RWPE2 (cell line): ENCODE data around the gene CNIH3.

ENCODE experiments used
- ATAC-seq: fragments of 200-7000 bp; cut with Tn5 transposase; 3 replicates; pipeline ENCODE4 v1.9.1; 2021; ENCODE audit warnings: low read depth
- DNase-seq: peaks from one replicate; pipeline ENCODE4 v3.0.0-alpha.2; 2020; ENCODE audit warnings: low spot score
- H3K27ac ChIP-seq: fragments of 450-650 bp; 2 replicates; pipeline ENCODE4 v1.5.1; 2017; ENCODE audit warnings: mild to moderate bottlenecking; ENCODE audit not compliant: poor library complexity, severe bottlenecking
- H3K27me3 ChIP-seq: fragments of 250-450 bp; sonication (Bioruptor Pico); 2 replicates; pipeline ENCODE4 v1.5.1; 2021; ENCODE audit warnings: mild to moderate bottlenecking, moderate library complexity; ENCODE audit not compliant: insufficient read depth, poor library complexity, severe bottlenecking
- H3K36me3 ChIP-seq: fragments of 250-450 bp; sonication (Bioruptor Pico); 2 replicates; pipeline ENCODE4 v1.5.1; 2020; ENCODE audit warnings: low read depth, mild to moderate bottlenecking, moderate library complexity
- H3K4me1 ChIP-seq: fragments of 250-450 bp; sonication (Bioruptor Pico); 2 replicates; pipeline ENCODE4 v1.5.1; 2021; ENCODE audit warnings: mild to moderate bottlenecking, moderate library complexity; ENCODE audit not compliant: insufficient read depth, poor library complexity, severe bottlenecking
- H3K4me3 ChIP-seq: fragments of 250-450 bp; sonication (Bioruptor Pico); 2 replicates; pipeline ENCODE4 v1.5.1; 2021; ENCODE audit warnings: mild to moderate bottlenecking, moderate library complexity; ENCODE audit not compliant: severe bottlenecking
- H3K9me3 ChIP-seq: fragments of 250-450 bp; sonication (Bioruptor Pico); 2 replicates; pipeline ENCODE4 v1.5.1; 2021; ENCODE audit warnings: mild to moderate bottlenecking, moderate library complexity; ENCODE audit not compliant: severe bottlenecking
- CTCF ChIP-seq: fragments of 450-650 bp; IDR thresholded peaks from one replicate; pipeline ENCODE4 v1.5.1; 2017; ENCODE audit warnings: mild to moderate bottlenecking, moderate library complexity; ENCODE audit not compliant: poor library complexity, severe bottlenecking

CNIH3 gene

DNA sequence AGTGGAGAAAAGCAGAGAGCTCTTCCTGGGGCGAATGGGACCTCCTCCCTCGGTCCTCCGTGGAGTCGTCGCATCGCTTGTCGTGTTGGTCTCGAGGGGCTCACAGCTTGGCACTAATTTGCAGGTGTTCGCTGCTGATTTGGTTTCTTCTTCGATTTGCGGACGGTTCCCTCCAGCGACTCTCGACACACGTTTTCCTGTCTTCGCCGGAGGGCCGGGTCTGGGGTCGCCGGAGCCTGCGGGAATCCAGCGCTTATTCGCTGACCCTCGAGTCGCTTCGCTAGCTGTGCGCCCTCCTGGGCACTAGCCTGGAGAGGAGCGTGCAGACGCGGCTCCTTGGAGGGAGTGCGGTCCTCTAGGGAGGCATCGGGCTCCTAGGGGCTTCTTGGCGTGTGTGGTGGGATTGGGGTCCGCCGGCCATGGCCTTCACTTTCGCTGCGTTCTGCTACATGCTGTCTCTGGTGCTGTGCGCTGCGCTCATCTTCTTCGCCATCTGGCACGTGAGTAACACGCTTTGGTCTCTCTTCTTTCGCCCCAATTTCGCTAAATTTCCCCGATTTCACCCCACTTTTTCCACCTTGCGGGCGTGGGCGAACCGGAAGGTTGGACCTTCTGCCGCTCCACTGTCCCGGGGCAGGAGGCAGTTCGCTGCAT, 766 bp downstream of the CNIH3 start:
- H3K4me1 ChIP-seq, result no peaks in the 10 kb centered on the region
- peak overlapping the region; percentile 39 for H3K4me3 ChIP-seq
- no peak overlapping the region for H3K27ac ChIP-seq
- peaks cover 26% of the 10 kb centered on the region for H3K27me3 ChIP-seq
- DNase-seq (no peak), ATAC-seq (no peak)
- TF ChIP-seq CTCF, result no peak
- no peaks in the 10 kb centered on the region for H3K9me3 ChIP-seq
- H3K36me3 ChIP-seq, result no peaks in the 10 kb centered on the region

DNA sequence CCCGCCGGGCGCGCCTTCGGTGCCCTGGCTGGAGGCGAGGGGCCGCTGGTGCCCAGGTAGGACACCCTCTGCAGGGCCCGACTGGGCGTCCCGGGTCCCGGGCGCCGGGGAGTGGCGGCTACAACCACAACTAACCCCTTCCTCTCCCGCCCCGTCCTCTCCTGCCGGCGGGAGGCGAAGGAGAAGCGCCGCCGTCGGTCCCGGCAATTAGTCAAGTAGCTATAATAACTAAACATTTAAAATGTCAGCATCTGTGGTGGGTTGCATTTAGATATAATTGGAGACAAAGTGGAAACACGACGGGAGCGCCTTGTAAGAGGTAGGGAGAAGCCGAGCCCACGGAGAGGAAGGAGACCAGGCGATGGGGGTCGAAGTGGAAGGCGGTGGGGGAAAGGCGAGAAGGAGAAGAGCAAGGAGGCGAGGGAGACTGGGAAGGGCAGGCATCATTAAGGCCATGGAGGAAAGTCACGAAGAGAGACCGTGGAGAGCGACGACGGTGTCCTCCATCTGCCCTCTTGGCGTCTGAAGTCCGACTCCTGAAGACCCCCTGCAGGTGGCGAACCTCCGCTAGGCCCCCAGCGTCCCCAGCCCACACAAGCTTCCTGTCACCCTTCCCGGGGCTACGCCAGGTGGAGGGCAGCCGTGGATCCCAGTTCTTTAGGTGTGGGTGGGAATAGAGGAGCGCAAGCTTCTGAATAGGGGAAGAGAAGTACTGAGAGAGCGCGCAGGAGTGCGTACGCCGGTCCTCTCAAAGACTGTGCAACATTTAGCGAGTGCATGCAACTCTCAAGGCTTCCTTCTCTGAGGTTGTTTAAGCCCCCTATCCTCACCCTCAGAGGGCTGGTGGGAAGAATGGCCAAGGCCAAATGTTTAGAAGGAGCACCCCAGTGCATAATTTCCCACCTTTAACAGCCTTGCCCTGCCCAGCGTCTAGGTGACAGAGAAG, 1.6 kb downstream of the CNIH3 start:
- Histone ChIP-seq H3K9me3 (no peaks in the 10 kb centered on the region), H3K27ac (no peak overlapping the region), H3K4me3 (peak overlapping the region; percentile 39), H3K36me3 (no peaks in the 10 kb centered on the region), H3K27me3 (peaks cover 26% of the 10 kb centered on the region), H3K4me1 (no peaks in the 10 kb centered on the region)
- DNase-seq (no peak), ATAC-seq (no peak)
- TF ChIP-seq CTCF, result no peak

- TF ChIP-seq CTCF, result no peak
- H3K4me1 ChIP-seq, result no peaks in the 10 kb centered on the region
- no peak for DNase-seq
Measured at GRCh38 chr1:224619209-224619608, 3.1 kb downstream of the CNIH3 start.

GRCh38 chr1:224620105-224620504, 4.0 kb downstream of the CNIH3 start:
- peaks cover 26% of the 10 kb centered on the region for H3K27me3 ChIP-seq
- H3K4me1 ChIP-seq, result no peaks in the 10 kb centered on the region
- no peak overlapping the region for H3K4me3 ChIP-seq
- no peaks in the 10 kb centered on the region for H3K36me3 ChIP-seq
- ATAC-seq, result no peak
- no peaks in the 10 kb centered on the region for H3K9me3 ChIP-seq
- DNase-seq, result no peak
- H3K27ac ChIP-seq, result no peak overlapping the region
- no peak for TF ChIP-seq CTCF

More at GRCh38 chr1:224619209-224619608, 3.1 kb downstream of the CNIH3 start:
- H3K36me3 ChIP-seq, result no peaks in the 10 kb centered on the region
- no peak for ATAC-seq
- no peak overlapping the region for H3K27ac ChIP-seq
- no peaks in the 10 kb centered on the region for H3K9me3 ChIP-seq
- no peak overlapping the region for H3K4me3 ChIP-seq
- H3K27me3 ChIP-seq, result peaks cover 26% of the 10 kb centered on the region
